Peyer's patch (tissue), 4 donors: ENCODE measurements around the gene HOMER3. TPM values are rescaled to one million over a fixed set of nuclear protein-coding genes. Genes with fewer than 3 reads are reported as not detected.

Experiments
- DNase-seq, 3 donors: peaks; one replicate each; pipeline ENCODE4 v3.0.0-alpha.2; 2017 to 2019
- H3K27ac ChIP-seq, 4 donors: fragments of 200-600 bp; sonication (generic); one replicate each; pipeline ENCODE4 v1.5.1; 2016 to 2019
- H3K27me3 ChIP-seq, 2 donors: fragments of 200-600 bp; sonication (generic); one replicate each; pipeline ENCODE4 v1.5.1; 2019
- H3K36me3 ChIP-seq, 3 donors: fragments of 200-600 bp; sonication (generic); one replicate each; pipeline ENCODE4 v1.5.1; 2016 to 2019
- H3K4me1 ChIP-seq, 4 donors: fragments of 200-600 bp; sonication (generic); one replicate each; pipeline ENCODE4 v1.5.1; 2016 to 2019
- H3K4me3 ChIP-seq, 4 donors: fragments of 200-600 bp; sonication (generic); 1 replicate in 3 of 4; 2 replicates in 1 of 4; pipeline ENCODE4 v1.5.1; 2016 to 2019; ENCODE audit warnings: mild to moderate bottlenecking in 1 of 4
- H3K9me3 ChIP-seq, 4 donors: fragments of 200-600 bp; sonication (generic); one replicate each; pipeline ENCODE4 v1.5.1; 2016 to 2019; ENCODE audit warnings: mild to moderate bottlenecking in 1 of 4
- CTCF ChIP-seq, 6 experiments: fragments of 450-650 bp in 4 of 6; fragments of 200-600 bp in 2 of 6; sonication (generic) in 1 of 6; IDR thresholded peaks; one replicate each; pipeline ENCODE4 v1.5.1; 2017 to 2019; ENCODE audit warnings: antibody characterized with exemption in 6 of 6, mild to moderate bottlenecking in 3 of 6, moderate library complexity in 1 of 6
- POLR2A ChIP-seq, 2 donors: fragments of 450-650 bp; IDR thresholded peaks; one replicate each; pipeline ENCODE4 v1.5.1; 2017; ENCODE audit warnings: antibody characterized with exemption in 2 of 2, mild to moderate bottlenecking in 2 of 2, moderate library complexity in 2 of 2
- total RNA-seq, 4 donors: library from RNA; depleted of rRNA; stranded (reverse); fragments of >200 nt; gene quantifications; one replicate each; pipeline ENCODE4 v1.1.0, GENCODE V29; 2016

The HOMER3 gene
- total RNA-seq, 4 donors from 2014 or later = 0.88 to 33.0 (median 9.6) TPM

GRCh38 chr19:18894254-18895037 lies 46.6 kb downstream of the HOMER3 start:
- no peak for TF ChIP-seq POLR2A (IDR thresholded peaks at IDR 0.05)
- H3K27ac ChIP-seq = no peak overlapping the region
- peak overlapping the region in 1 of 4 donors; percentile 47 for H3K4me3 ChIP-seq
- H3K4me1 ChIP-seq = peaks cover 0 to 34% (median 6%) of the 10 kb centered on the region in 4 donors
- no peaks in the 10 kb centered on the region for H3K9me3 ChIP-seq
- H3K27me3 ChIP-seq = peaks cover 0 to 17% of the 10 kb centered on the region in 2 donors
- no peak for DNase-seq
- H3K36me3 ChIP-seq = peaks cover 0 to 6% (median 0%) of the 10 kb centered on the region in 3 donors

- no peaks in the 10 kb centered on the region for H3K36me3 ChIP-seq
- no peak overlapping the region for H3K27ac ChIP-seq
Observed at GRCh38 chr19:18893587-18894253, 47.3 kb downstream of the HOMER3 start.

GRCh38 chr19:18889949-18890745 lies 50.9 kb downstream of the HOMER3 start:
- DNase-seq = no peak
- no peak for TF ChIP-seq CTCF (IDR thresholded peaks at IDR 0.05)
- TF ChIP-seq POLR2A (IDR thresholded peaks at IDR 0.05) = no peak
- H3K4me1 ChIP-seq = peaks cover 0 to 6% (median 2%) of the 10 kb centered on the region in 4 donors
- H3K36me3 ChIP-seq = no peaks in the 10 kb centered on the region
- no peak overlapping the region for H3K27ac ChIP-seq
- no peaks in the 10 kb centered on the region for H3K9me3 ChIP-seq
- no peak overlapping the region for H3K4me3 ChIP-seq
- H3K27me3 ChIP-seq = peaks cover 0 to 11% of the 10 kb centered on the region in 2 donors

More at GRCh38 chr19:18893587-18894253, 47.3 kb downstream of the HOMER3 start:
- H3K9me3 ChIP-seq = no peaks in the 10 kb centered on the region
- no peak overlapping the region for H3K4me3 ChIP-seq
- no peak for DNase-seq
- TF ChIP-seq POLR2A (IDR thresholded peaks at IDR 0.05) (no peak), CTCF (IDR thresholded peaks at IDR 0.05) (no peak)
- H3K4me1 ChIP-seq = peaks cover 0 to 28% (median 6%) of the 10 kb centered on the region in 4 donors
- H3K27me3 ChIP-seq = peaks cover 0 to 17% of the 10 kb centered on the region in 2 donors

GRCh38 chr19:18886972-18887371 lies 54.0 kb downstream of the HOMER3 start:
- H3K36me3 ChIP-seq = no peaks in the 10 kb centered on the region
- H3K4me1 ChIP-seq = no peaks in the 10 kb centered on the region
- DNase-seq = no peak
- TF ChIP-seq POLR2A (IDR thresholded peaks at IDR 0.05) (no peak), CTCF (IDR thresholded peaks at IDR 0.05) (no peak)
- no peaks in the 10 kb centered on the region for H3K27me3 ChIP-seq
- H3K27ac ChIP-seq = no peak overlapping the region
- H3K4me3 ChIP-seq = no peak overlapping the region
- H3K9me3 ChIP-seq = no peaks in the 10 kb centered on the region

- Histone ChIP-seq H3K27me3 (no peaks in the 10 kb centered on the region), H3K27ac (no peak overlapping the region), H3K36me3 (no peaks in the 10 kb centered on the region), H3K4me3 (no peak overlapping the region), H3K4me1 (no peaks in the 10 kb centered on the region), H3K9me3 (no peaks in the 10 kb centered on the region)
- TF ChIP-seq CTCF (IDR thresholded peaks at IDR 0.05) = no peak
- TF ChIP-seq POLR2A (IDR thresholded peaks at IDR 0.05) = no peak
- no peak for DNase-seq
Observed at GRCh38 chr19:18883526-18884304, 57.3 kb downstream of the HOMER3 start.
